NCI-H82 treated with DMSO at 0.1 percent for 48 hours (cell line): ENCODE results near the gene DNASE1L3.
"Not testable (repeated sequence)": the region's sequence is repeated elsewhere in the genome, so short reads cannot be mapped to it uniquely, and the experiment has no call there.

Experiments
- DNase-seq: peaks from one replicate; lab custom pipeline; 2025; ENCODE audit not compliant: unreplicated experiment; lab: John Stamatoyannopoulos, UW

The DNASE1L3 gene

DNA sequence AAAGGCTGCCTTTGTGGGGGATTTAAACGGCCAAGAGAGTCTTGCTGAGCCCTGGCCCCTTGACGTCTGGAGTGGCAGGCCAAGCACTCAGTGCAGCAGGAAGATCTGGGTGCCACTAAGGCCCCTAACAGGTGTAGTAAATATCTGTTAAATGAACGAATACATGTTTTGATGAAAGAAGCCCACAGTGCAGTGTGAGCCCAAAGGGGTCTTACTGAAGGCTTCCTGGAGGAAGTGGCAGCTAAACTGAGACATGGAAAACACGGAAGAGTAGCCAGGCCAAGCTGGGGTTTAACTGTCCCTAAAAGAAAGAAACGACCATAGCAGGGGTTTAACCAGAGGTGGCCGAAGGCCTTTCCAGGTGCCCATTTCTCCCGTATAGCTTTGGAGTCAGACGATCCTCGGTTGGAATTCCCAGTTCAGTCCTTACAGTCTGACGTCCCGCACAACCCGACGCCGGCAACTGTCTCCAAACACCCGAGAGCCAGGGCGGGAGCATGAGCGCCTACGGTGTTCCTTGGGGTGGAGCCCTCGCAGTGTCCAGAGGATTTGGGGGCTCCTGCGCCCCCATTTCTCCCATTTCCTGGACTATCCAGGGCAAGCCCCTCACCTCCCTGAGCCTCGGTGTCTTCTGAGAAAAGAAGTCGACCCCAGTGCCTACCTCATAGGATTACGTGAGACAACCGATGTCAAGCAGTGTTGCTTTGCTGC lies 25.9 kb upstream of the DNASE1L3 start:
- no peak for DNase-seq

DNA sequence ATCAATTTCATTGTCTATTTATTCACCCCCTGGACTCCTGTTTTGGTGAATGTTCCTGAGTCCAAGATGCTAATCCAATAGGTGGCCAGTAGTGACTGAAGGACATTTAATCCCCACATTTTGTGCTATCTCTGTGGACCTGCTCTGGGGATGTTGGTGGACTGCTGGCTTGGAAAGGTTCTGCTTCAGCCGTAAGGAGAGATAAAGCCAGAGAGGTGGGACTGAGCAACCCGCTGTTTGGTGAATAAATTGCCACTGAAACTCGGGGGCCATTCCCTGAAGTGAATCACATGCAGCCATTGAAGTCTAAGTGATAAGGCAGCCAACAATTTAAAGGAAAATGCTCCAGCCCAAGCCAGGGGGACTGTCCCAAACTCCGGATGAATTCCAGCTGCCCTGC lies 25.2 kb upstream of the DNASE1L3 start:
- no peak for DNase-seq

GRCh38 chr3:58234516-58234931 lies 23.8 kb upstream of the DNASE1L3 start:
- DNase-seq = no peak

- no peak for DNase-seq
These were observed 20.9 kb upstream of the DNASE1L3 start for GRCh38 chr3:58231666-58232065.

DNA sequence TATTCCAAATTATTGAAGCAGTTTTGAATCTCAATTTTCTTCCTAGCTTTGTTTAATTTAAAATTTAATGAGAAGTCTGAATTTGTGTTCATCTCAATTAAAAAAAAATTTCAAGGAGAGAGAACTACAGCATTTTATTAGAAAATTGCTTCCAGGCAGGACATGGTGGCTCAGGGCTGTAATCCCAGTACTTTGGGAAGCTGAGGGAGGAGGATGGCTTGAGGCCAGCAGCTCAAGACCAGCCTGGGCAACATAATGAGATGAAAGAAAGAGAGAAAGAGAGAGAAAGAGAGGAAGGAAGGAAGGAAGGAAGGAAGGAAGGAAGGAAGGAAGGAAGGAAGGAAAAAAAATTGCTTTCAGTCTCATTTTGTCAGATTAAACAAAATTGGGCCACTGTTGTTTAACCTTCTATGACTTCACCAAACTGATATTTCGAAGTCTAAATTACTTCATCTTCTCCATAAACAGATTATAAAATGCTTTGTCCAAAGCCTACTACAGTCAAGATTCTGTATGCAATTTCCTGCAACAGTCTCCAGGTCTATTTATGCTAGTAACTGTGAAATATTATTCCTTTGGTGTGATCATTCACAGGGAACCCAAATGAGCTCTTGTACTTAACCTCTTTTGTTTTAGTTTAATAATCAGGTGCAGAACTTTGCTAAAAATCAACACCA lies 20.2 kb upstream of the DNASE1L3 start:
- no peak for DNase-seq

DNA sequence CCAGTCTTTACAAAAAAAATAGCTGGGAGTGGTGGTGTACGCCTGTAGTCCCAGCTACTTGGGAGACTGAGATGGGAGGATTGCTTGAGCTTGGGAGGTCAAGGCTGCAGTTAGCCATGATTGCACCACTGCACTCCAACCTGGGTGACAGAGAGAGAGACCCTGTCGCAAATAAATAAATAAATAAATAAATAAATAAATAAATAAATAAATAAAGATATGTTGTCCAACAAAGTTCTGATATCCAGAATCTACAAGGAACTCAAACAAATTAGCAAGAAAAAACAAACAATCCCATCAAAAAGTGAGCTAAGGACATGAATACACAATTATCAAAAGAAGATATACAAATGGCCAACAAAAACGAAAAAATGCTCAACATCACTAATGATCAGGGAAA lies 17.2 kb upstream of the DNASE1L3 start:
- not testable (repeated sequence) for DNase-seq

DNA sequence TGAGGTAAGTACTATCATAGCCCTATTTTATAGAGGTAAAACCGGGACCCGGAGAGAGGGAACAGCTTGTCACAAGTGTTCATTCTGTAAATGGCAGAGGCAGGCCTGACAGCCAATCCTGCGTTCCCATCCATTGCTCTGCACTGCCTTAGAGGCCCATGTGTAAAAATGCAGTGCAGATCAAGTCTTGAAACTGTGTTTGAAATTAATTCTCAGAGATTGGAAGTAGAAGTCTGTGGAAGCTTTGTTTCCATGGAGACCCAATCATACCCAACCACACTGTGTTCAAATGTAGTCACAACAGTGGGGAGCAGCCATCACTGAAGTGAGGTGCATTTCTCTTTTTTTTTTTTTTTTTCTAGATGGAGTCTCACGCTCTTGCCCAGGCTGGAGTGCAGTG lies 13.1 kb upstream of the DNASE1L3 start:
- no peak for DNase-seq

- no peak for DNase-seq
These were observed 11.5 kb upstream of the DNASE1L3 start for GRCh38 chr3:58222161-58222724.

GRCh38 chr3:58218904-58219303 lies 8.1 kb upstream of the DNASE1L3 start:
- DNase-seq = no peak

GRCh38 chr3:58217209-58217811 lies 6.5 kb upstream of the DNASE1L3 start:
- DNase-seq = peak; percentile 31

- DNase-seq = no peak
These were observed 5.9 kb upstream of the DNASE1L3 start for GRCh38 chr3:58216496-58217195.

- DNase-seq = no peak
These were observed 4.7 kb upstream of the DNASE1L3 start for GRCh38 chr3:58215317-58216025.

- no peak for DNase-seq
These were observed 3.9 kb upstream of the DNASE1L3 start for GRCh38 chr3:58214484-58215316.

- DNase-seq = no peak
These were observed 839 bp downstream of the DNASE1L3 start for GRCh38 chr3:58209933-58210332.

DNA sequence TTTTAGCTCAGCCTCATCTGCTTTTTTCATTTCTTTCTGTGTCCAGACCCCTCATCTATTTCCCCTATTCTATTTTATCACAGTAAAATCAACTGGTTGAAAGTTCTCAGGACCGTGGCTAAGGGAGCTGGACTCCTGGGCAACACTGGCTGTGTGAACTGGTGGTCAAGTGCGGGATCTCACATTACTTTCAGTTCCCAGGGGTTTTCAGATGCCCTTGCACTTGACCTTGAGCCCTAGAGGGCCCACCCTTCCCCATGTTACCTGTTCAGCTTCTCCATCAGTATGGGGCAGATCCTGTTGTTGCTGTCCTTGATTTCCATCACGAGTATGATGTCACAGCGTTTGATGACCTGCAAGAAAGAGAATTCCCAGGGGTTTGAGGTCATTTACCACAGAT lies 2.8 kb downstream of the DNASE1L3 start:
- no peak for DNase-seq

DNA sequence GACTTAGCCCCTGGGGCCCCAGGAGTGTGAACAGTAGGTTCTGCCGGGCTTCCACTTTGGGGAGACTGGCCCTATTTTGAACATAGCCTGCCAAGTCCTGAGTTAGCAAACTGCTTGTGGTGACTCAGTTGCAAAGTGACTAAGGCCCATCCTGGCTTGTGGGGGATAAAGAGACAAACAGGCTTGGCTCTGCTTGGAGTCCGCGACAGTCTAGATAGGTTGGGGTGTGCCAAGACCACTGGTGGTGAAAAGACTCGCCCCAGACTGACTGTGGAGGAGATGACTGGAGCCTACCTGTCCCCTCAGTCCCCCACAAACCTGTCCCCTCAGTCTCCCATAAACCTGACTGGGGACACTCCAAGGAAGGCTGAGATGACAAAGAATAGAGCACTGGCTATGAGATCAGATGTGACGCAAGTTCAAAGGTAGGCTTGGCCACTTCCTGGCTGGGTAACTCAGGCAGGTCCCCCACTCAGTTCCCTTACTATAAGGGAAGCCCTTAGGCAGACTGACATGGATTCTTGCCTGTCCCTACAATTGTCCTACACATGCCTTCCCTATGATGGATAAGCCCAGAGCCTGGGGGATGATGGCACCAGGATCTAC lies 4.3 kb downstream of the DNASE1L3 start:
- DNase-seq = no peak

DNA sequence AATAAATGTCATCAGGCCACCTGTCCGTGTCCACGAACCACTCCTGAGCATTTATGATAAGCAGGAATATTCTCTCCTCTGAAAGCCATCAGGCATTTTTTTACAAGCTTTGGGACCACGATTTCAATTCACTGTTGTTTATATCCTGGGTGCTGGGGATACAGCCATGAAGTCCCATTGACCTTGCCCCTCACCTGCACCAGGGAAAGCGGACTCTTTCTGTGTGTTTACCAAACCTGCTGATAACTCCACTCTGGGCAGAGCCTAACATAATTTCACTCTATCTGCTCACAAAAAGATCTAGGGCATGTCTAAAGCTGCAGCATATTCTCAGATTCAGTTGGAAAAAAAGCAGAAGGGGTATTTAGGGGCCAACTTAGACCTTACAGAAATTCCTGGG lies 4.8 kb downstream of the DNASE1L3 start:
- no peak for DNase-seq

DNA sequence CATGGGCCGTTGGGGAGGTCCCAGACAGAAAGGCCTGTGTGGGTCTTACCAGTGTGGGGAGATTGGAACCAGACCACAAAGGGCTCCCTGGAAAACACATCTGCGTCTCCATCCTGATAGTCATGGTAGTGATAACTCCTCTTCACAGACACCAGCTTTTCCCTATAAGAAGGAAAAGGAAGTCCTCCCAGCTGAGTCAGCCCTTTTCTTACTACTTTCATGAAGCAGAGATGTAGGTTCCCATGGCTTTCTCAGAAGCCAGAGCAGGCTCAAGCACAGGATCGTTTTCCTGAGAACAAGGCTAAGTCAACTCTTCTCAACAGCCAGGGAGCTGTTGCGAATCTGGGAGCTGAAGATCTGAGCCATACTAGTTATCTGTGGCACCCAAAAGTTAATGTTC lies 6.1 kb downstream of the DNASE1L3 start:
- no peak for DNase-seq

- no peak for DNase-seq
These were observed 7.2 kb downstream of the DNASE1L3 start for GRCh38 chr3:58203541-58203940.
